Measurements from ENCODE around the gene RUVBL2. TPM values are rescaled to one million over a fixed set of nuclear protein-coding genes. Genes with fewer than 3 reads are reported as not detected.

Gene RUVBL2
- total RNA-seq (2021; ENCODE audit: unreplicated experiment) (270 TPM), Bru-seq, nascent RNA (percentile 75 among the genes with signal in this experiment), BruChase-seq, experiment 1, labeled RNA remaining after a 6-hour chase (percentile 80 among the genes with signal in this experiment), BruChase-seq, experiment 2, labeled RNA remaining after a 2-hour chase (percentile 73 among the genes with signal in this experiment)
- polyA plus RNA-seq (2012) = 410 and 435 TPM in 2 replicates
- long read RNA-seq, transcript RUVBL2-205 (2 exons, 546 nt) = minor isoform, 26 of 600 reads
- long read RNA-seq, transcript RUVBL2-206 (15 exons, 2,009 nt) = major isoform, 347 of 600 reads
- long read RNA-seq, partial matches to known transcripts = 156 of 600 reads
- long read RNA-seq, other reads (novel, unspliced or antisense) = 71 of 600 reads

GRCh38 chr19:48993175-48994034 lies at the start of gene RUVBL2, which contains the start of gene GYS1:
RUVBL2 (plus strand) TSS chr19:48993887; CDS start chr19:48993912, 25 bp downstream.
GYS1 (minus strand) TSS chr19:48993309; CDS start chr19:48993112, 197 bp downstream.
- DNase-seq (ENCODE audit: low read depth, low spot score) (peak; percentile 99), ATAC-seq (peak; percentile 91)
- TF ChIP-seq EGR1 (IDR thresholded peaks at IDR 0.05; ENCODE audit: low read depth) = peak; percentile 71
- TF ChIP-seq POLR2A (IDR thresholded peaks at IDR 0.05; ENCODE audit: borderline replicate concordance, extremely low read depth, insufficient read depth, insufficient read length) = peak; percentile 84
- TF ChIP-seq ZFX (IDR thresholded peaks at IDR 0.05) = peak; percentile 38; the same call in 1 of the 2 replicates
- TF ChIP-seq ATF3 (IDR thresholded peaks at IDR 0.05) = no peak
- TF ChIP-seq POLR2AphosphoS5 (IDR thresholded peaks at IDR 0.05; ENCODE audit: low read depth, low read length) = peak; percentile 96
- no peak for TF ChIP-seq CBX3 (IDR thresholded peaks at IDR 0.05; ENCODE audit: low read depth)
- no peak for TF ChIP-seq ELF1 (IDR thresholded peaks at IDR 0.05; ENCODE audit: borderline replicate concordance, low read depth)
- TF ChIP-seq YY1 (IDR thresholded peaks at IDR 0.05; ENCODE audit: extremely low read depth, insufficient replicate concordance, low read depth, low read length) = peak; percentile 89
- TF ChIP-seq TCF7L2 (IDR thresholded peaks at IDR 0.05; ENCODE audit: borderline replicate concordance, extremely low read depth, insufficient read depth, insufficient read length) = peak; percentile 38
- no peak for TF ChIP-seq EZH2phosphoT487 (IDR thresholded peaks at IDR 0.05; ENCODE audit: borderline replicate concordance)
- TF ChIP-seq MAX (IDR thresholded peaks at IDR 0.05) = peak; percentile 86
- no peak for TF ChIP-seq FOSL1 (IDR thresholded peaks at IDR 0.05; ENCODE audit: low read depth)
- peak; percentile 73 to 85 (median 85) for TF ChIP-seq CTCF (IDR thresholded peaks at IDR 0.05 in 2 of 3, conservative IDR thresholded peaks at IDR 0.05 in 1 of 3; ENCODE audit: borderline replicate concordance in 1 of 3, insufficient read depth in 1 of 3, low read depth in 2 of 3, low read length in 2 of 3)
- TF ChIP-seq SP1 (IDR thresholded peaks at IDR 0.05; ENCODE audit: low read depth) = peak; percentile 96
- peak; percentile 63; the same call in 1 of the 2 replicates for TF ChIP-seq SIN3A (IDR thresholded peaks at IDR 0.05; ENCODE audit: low read depth)
- no peaks in the 10 kb centered on the region for H3K27me3 ChIP-seq (ENCODE audit: insufficient read depth, low read length)
- peak within 1 kb of the TSS; percentile 92 for H3K4me2 ChIP-seq (ENCODE audit: low read length)
- H2AFZ ChIP-seq (ENCODE audit: low read depth, low read length, poor library complexity, severe bottlenecking) = no peak within 1 kb of the TSS
- CTCF ChIA-PET = interaction anchor here (0.6 to 2.5 kb wide), 41 partner anchors 10 to 460 kb away, joined by 3 to 44 read pairs (median 4); partner anchors contain the start of genes ALDH16A1, BCAT2, CGB2 and CGB7
- no peaks in the 10 kb centered on the region for H3K9me2 ChIP-seq (ENCODE audit: insufficient read depth)
- RAD21 ChIA-PET (ENCODE audit: low non-redundant PET in 1 of 2, low total read pairs in 2 of 2, uncharacterized antibody in 2 of 2, unreplicated experiment in 2 of 2) = interaction anchor here (0.6 to 1.0 kb wide), 4 partner anchors 20 to 683 kb away, joined by 3 to 5 read pairs (median 4); partner anchors contain the start of gene NTF4 (in 1 of the 2)
- peaks cover 5 to 8% of the 10 kb centered on the region in 2 experiments; a peak in 1 of 4 replicates for H3K36me3 ChIP-seq (ENCODE audit: control insufficient read depth in 1 of 2, insufficient read depth in 2 of 2, low read length in 2 of 2)
- H3K9me3 ChIP-seq (ENCODE audit: control insufficient read depth in 1 of 2, insufficient read depth in 1 of 2, low read depth in 1 of 2, low read length in 2 of 2) = no peaks in the 10 kb centered on the region
- H3K27ac ChIP-seq (ENCODE audit: low read depth, low read length) = peak within 1 kb of the TSS; percentile 75
- peaks cover 73% of the 10 kb centered on the region for H3K79me2 ChIP-seq (ENCODE audit: insufficient read depth, low read length)
- peak within 1 kb of the TSS; percentile 97 for H3K9ac ChIP-seq (ENCODE audit: low read length)
- POLR2A ChIA-PET = interaction anchor here (0.6 to 3.1 kb wide), 23 partner anchors 10 to 683 kb away, joined by 3 to 17 read pairs (median 5); partner anchors contain the start of genes CGB7, DHDH, FTL and RPL18
- intact Hi-C loops (cut with micrococcal nuclease) = no loop called here
- peak within 1 kb of the TSS; percentile 75 to 77 for H3K4me3 ChIP-seq (replicated peaks in 1 of 2; ENCODE audit: low read depth in 1 of 2, low read length in 2 of 2)
- peaks cover 15 to 34% of the 10 kb centered on the region in 2 experiments for H3K4me1 ChIP-seq (ENCODE audit: control insufficient read depth in 1 of 2, insufficient read depth in 2 of 2, low read length in 2 of 2)
- peaks cover 14% of the 10 kb centered on the region; the same call in 1 of the 2 replicates for H4K20me1 ChIP-seq (ENCODE audit: insufficient read depth)
- BruUV-seq (replicated peaks) = no TSS peak
